Liver (tissue), 9 donors: ENCODE results near the gene CLDN20. TPM values are rescaled to one million over a fixed set of nuclear protein-coding genes. Genes with fewer than 3 reads are reported as not detected.

ENCODE experiments used
- DNase-seq: peaks from one replicate; pipeline ENCODE4 v3.0.0-alpha.2; 2017; ENCODE audit warnings: low spot score
- H3K27ac ChIP-seq, 2 donors: one replicate each; pipeline ENCODE4 v1.7.0; 2013; ENCODE audit warnings: inconsistent platforms in 2 of 2, low read length in 2 of 2, control low read depth in 1 of 2, low read depth in 1 of 2, mild to moderate bottlenecking in 1 of 2
- H3K27me3 ChIP-seq, 4 donors: one replicate each; pipeline versions ENCODE4 v1.6.1 to v1.7.0; 2013; ENCODE audit warnings: low read length in 3 of 4, inconsistent platforms in 1 of 4, mild to moderate bottlenecking in 1 of 4, moderate library complexity in 1 of 4; ENCODE audit not compliant: control insufficient read depth in 4 of 4, insufficient read depth in 4 of 4
- H3K36me3 ChIP-seq, 4 donors: one replicate each; pipeline versions ENCODE4 v1.6.1 to v1.7.0; 2013; ENCODE audit warnings: low read length in 3 of 4, mild to moderate bottlenecking in 3 of 4, low read depth in 1 of 4, moderate library complexity in 1 of 4; ENCODE audit not compliant: control insufficient read depth in 4 of 4, insufficient read depth in 3 of 4
- H3K4me1 ChIP-seq, 4 donors: one replicate each; pipeline versions ENCODE4 v1.6.1 to v1.7.0; 2013; ENCODE audit warnings: low read length in 3 of 4, mild to moderate bottlenecking in 3 of 4, moderate library complexity in 1 of 4; ENCODE audit not compliant: control insufficient read depth in 4 of 4, insufficient read depth in 4 of 4
- H3K4me3 ChIP-seq, 3 donors: one replicate each; pipeline versions ENCODE4 v1.6.1 to v1.7.0; 2013; ENCODE audit warnings: low read length in 3 of 3, control low read depth in 1 of 3, low read depth in 1 of 3, mild to moderate bottlenecking in 1 of 3
- H3K9ac ChIP-seq, 2 donors: one replicate each; pipeline ENCODE4 v1.7.0; 2013; ENCODE audit warnings: low read length in 2 of 2, mild to moderate bottlenecking in 2 of 2, moderate library complexity in 2 of 2, control low read depth in 1 of 2, low read depth in 1 of 2
- H3K9me3 ChIP-seq, 4 donors: one replicate each; pipeline versions ENCODE4 v1.6.1 to v1.7.0; 2013; ENCODE audit warnings: low read length in 3 of 4; ENCODE audit not compliant: control insufficient read depth in 4 of 4
- ATF3 ChIP-seq: IDR thresholded peaks from 2 replicates; pipeline ENCODE4 v1.6.1; 2016; ENCODE audit warnings: antibody characterized with exemption
- CTCF ChIP-seq: fragments of 150-350 bp; IDR thresholded peaks from 2 replicates; pipeline ENCODE4 v1.5.1; 2017; ENCODE audit warnings: improper control_type of control experiment, low read depth, low read length; ENCODE audit not compliant: missing input control
- EGR1 ChIP-seq, 2 donors: IDR thresholded peaks; 2 replicates each; pipeline ENCODE4 v1.6.1; 2016 to 2018; ENCODE audit warnings: antibody characterized with exemption in 2 of 2, low read depth in 2 of 2
- FOXA1 ChIP-seq: IDR thresholded peaks from 2 replicates; pipeline ENCODE4 v1.6.1; 2016; ENCODE audit warnings: antibody characterized with exemption
- FOXA2 ChIP-seq: IDR thresholded peaks from 2 replicates; pipeline ENCODE4 v1.6.1; 2016; ENCODE audit warnings: antibody characterized with exemption
- GABPA ChIP-seq, 2 donors: IDR thresholded peaks in 1 of 2; conservative IDR thresholded peaks in 1 of 2; 2 replicates each; pipeline ENCODE4 v1.6.1; 2016; ENCODE audit warnings: antibody characterized with exemption in 2 of 2, mild to moderate bottlenecking in 1 of 2, moderate library complexity in 1 of 2
- JUND ChIP-seq, 2 donors: IDR thresholded peaks; 2 replicates each; pipeline ENCODE4 v1.6.1; 2016; ENCODE audit warnings: antibody characterized with exemption in 2 of 2
- MAX ChIP-seq: IDR thresholded peaks from 2 replicates; pipeline ENCODE4 v1.6.1; 2016; ENCODE audit warnings: antibody characterized with exemption
- NR2F2 ChIP-seq: IDR thresholded peaks from 2 replicates; pipeline ENCODE4 v1.6.1; 2016; ENCODE audit warnings: antibody characterized with exemption
- RAD21 ChIP-seq, 2 donors: IDR thresholded peaks; 2 replicates each; pipeline ENCODE4 v1.6.1; 2016; ENCODE audit warnings: antibody characterized with exemption in 2 of 2, mild to moderate bottlenecking in 2 of 2
- REST ChIP-seq: IDR thresholded peaks from 2 replicates; pipeline ENCODE4 v1.6.1; 2016; ENCODE audit warnings: antibody characterized with exemption, mild to moderate bottlenecking
- RXRA ChIP-seq, 2 donors: IDR thresholded peaks; 2 replicates each; pipeline ENCODE4 v1.6.1; 2017 to 2018; ENCODE audit warnings: antibody characterized with exemption in 2 of 2, mild to moderate bottlenecking in 1 of 2
- SP1 ChIP-seq: IDR thresholded peaks from 2 replicates; pipeline ENCODE4 v1.6.1; 2018; ENCODE audit warnings: antibody characterized with exemption, mild to moderate bottlenecking
- TAF1 ChIP-seq: conservative IDR thresholded peaks from 2 replicates; pipeline ENCODE4 v1.6.1; 2016; ENCODE audit warnings: antibody characterized with exemption, mild to moderate bottlenecking
- YY1 ChIP-seq: IDR thresholded peaks from 2 replicates; pipeline ENCODE4 v1.6.1; 2016; ENCODE audit warnings: antibody characterized with exemption, mild to moderate bottlenecking
- ZBTB33 ChIP-seq: IDR thresholded peaks from 2 replicates; pipeline ENCODE4 v1.6.1; 2016; ENCODE audit warnings: antibody characterized with exemption
- WGBS: extraction: QIAGEN DNeasy Blood & Tissue Kit; methylation state at CpG from one replicate; pipeline ENCODE4 v1.1.7; 2013; 5-methylcytosine and 5-hydroxymethylcytosine counted together
- polyA plus RNA-seq, 2 donors: library from polyadenylated mRNA; stranded (reverse) in 1 of 2; unstranded in 1 of 2; fragments of 200-250 nt in 1 of 2; fragments of >200 nt in 1 of 2; fragmentation: Nextera tagmentation in 1 of 2; extraction: Ambion mirVana in 1 of 2; gene quantifications; one replicate each; pipeline versions ENCODE4 v1.2.1 to v1.2.3, GENCODE V29; 2013 to 2015
- total RNA-seq, 2 donors: library from RNA; depleted of rRNA; stranded (reverse); fragments of >200 nt; gene quantifications; one replicate each; pipeline ENCODE4 v1.2.3, GENCODE V29; 2014
- donor health status: healthy.
- donor health status: healthy.
- donor health status: healthy.
- donor health status: healthy.
- donor health status: healthy.

CLDN20 gene
- total and polyA plus RNA-seq, 4 donors: 0.26 TPM; not detected in 3

- no peak for DNase-seq
- Histone ChIP-seq H3K9me3 (no peaks in the 10 kb centered on the region), H3K4me3 (no peak overlapping the region), H3K27ac (no peak overlapping the region), H3K36me3 (peaks cover 4 to 20% (median 11%) of the 10 kb centered on the region in 4 donors), H3K27me3 (no peaks in the 10 kb centered on the region), H3K9ac (no peak overlapping the region), H3K4me1 (no peaks in the 10 kb centered on the region)
- 96% methylated on average over 2 of the region's 2 CpGs for WGBS
- TF ChIP-seq RXRA (IDR thresholded peaks at IDR 0.05) (no peak), GABPA (IDR thresholded peaks at IDR 0.05 in 1 of 2, conservative IDR thresholded peaks at IDR 0.05 in 1 of 2) (no peak), YY1 (no peak), REST (no peak), JUND (IDR thresholded peaks at IDR 0.05) (no peak), FOXA2 (no peak)
Observed at GRCh38 chr6:155301867-155302266, 38.1 kb downstream of the CLDN20 start.

- no peaks in the 10 kb centered on the region for H3K4me1 ChIP-seq
- peaks cover 0 to 16% (median 10%) of the 10 kb centered on the region in 4 donors for H3K36me3 ChIP-seq
- H3K9me3 ChIP-seq: no peaks in the 10 kb centered on the region
- WGBS: 68% methylated on average over 4 of the region's 4 CpGs
- no peak overlapping the region for H3K4me3 ChIP-seq
- H3K27me3 ChIP-seq: no peaks in the 10 kb centered on the region
- H3K9ac ChIP-seq: no peak overlapping the region
- no peak for DNase-seq
- no peak overlapping the region for H3K27ac ChIP-seq
- TF ChIP-seq RXRA (IDR thresholded peaks at IDR 0.05) (no peak), CTCF (no peak), ATF3 (no peak), RAD21 (IDR thresholded peaks at IDR 0.05) (no peak), EGR1 (IDR thresholded peaks at IDR 0.05; ENCODE audit: low read depth in 2 of 2) (no peak)
Observed at GRCh38 chr6:155303361-155303870, 39.6 kb downstream of the CLDN20 start.

GRCh38 chr6:155306958-155307357 lies 43.1 kb downstream of the CLDN20 start:
- H3K9ac ChIP-seq: no peak overlapping the region
- peaks cover 0 to 9% (median 0%) of the 10 kb centered on the region in 4 donors for H3K4me1 ChIP-seq
- no peak overlapping the region for H3K4me3 ChIP-seq
- no peaks in the 10 kb centered on the region for H3K27me3 ChIP-seq
- H3K9me3 ChIP-seq: no peaks in the 10 kb centered on the region
- no peak overlapping the region for H3K27ac ChIP-seq
- peaks cover 0 to 22% (median 16%) of the 10 kb centered on the region in 4 donors for H3K36me3 ChIP-seq
- no peak for DNase-seq
- WGBS: 91% methylated on average over 2 of the region's 2 CpGs
- no peak for TF ChIP-seq RAD21 (IDR thresholded peaks at IDR 0.05)
- TF ChIP-seq NR2F2: no peak
- no peak for TF ChIP-seq JUND (IDR thresholded peaks at IDR 0.05)
- no peak for TF ChIP-seq REST
- TF ChIP-seq FOXA2: no peak
- TF ChIP-seq TAF1: no peak
- TF ChIP-seq FOXA1: no peak
- no peak for TF ChIP-seq ZBTB33
- TF ChIP-seq RXRA (IDR thresholded peaks at IDR 0.05): no peak
- no peak for TF ChIP-seq SP1
- no peak for TF ChIP-seq MAX
